AG04450 (cell line): Measurements from ENCODE around the gene RYR3. TPM values are rescaled to one million over a fixed set of nuclear protein-coding genes. Genes with fewer than 3 reads are reported as not detected.

Source experiments
- CTCF ChIA-PET: fragments of 300-600, 350-600 bp; formaldehyde crosslinking; extraction: SDS; loops from one replicate; lab custom pipeline; 2022; ENCODE audit warnings: antibody characterized with exemption, inconsistent platforms; lab: Charles Lee
- POLR2A ChIA-PET: fragments of 350-600 bp; formaldehyde crosslinking; extraction: SDS; loops from one replicate; lab custom pipeline; 2021; ENCODE audit warnings: antibody characterized with exemption, inconsistent platforms; lab: Yijun Ruan, JAX
- DNase-seq: peaks from one replicate; pipeline ENCODE4 v3.0.0-alpha.2; 2011; ENCODE audit warnings: low read depth, low spot score
- H3K27ac ChIP-seq: one replicate; pipeline ENCODE4 v1.5.1; 2012; ENCODE audit warnings: low read depth, low read length, control low read depth
- H3K27me3 ChIP-seq: one replicate; pipeline ENCODE4 v1.6.0; 2012; ENCODE audit warnings: low read length; ENCODE audit not compliant: control insufficient read depth, insufficient read depth
- H3K4me3 ChIP-seq: 2 replicates; pipeline ENCODE4 v1.5.1; 2011; ENCODE audit warnings: mild to moderate bottlenecking, low read depth, low read length, control low read depth
- H3K9me3 ChIP-seq: 2 replicates; pipeline ENCODE4 v1.5.1; 2012; ENCODE audit warnings: low read length; ENCODE audit not compliant: control insufficient read depth, insufficient read depth
- CTCF ChIP-seq: IDR thresholded peaks from 2 replicates; pipeline ENCODE4 v1.5.1; 2011; ENCODE audit warnings: low read depth, low read length, control low read depth, inconsistent platforms
- polyA plus RNA-seq: library from polyadenylated mRNA; depleted of rRNA; stranded (reverse); fragments of >200 nt; gene quantifications from 2 replicates; pipeline ENCODE4 v1.2.3, GENCODE V29; 2011

The RYR3 gene
- polyA plus RNA-seq, 1 experiment = not detected

- H3K27me3 ChIP-seq = no peaks in the 10 kb centered on the region
- ChIA-PET CTCF (interaction anchor here (0.6 kb wide), 1 partner anchor 910 kb away, joined by 6 read pairs; no protein-coding TSS in a partner anchor), POLR2A (no interaction called here)
- H3K4me3 ChIP-seq = no peak overlapping the region
- no peak overlapping the region for H3K27ac ChIP-seq
- no peak for TF ChIP-seq CTCF
- H3K9me3 ChIP-seq = no peaks in the 10 kb centered on the region
- DNase-seq = no peak
Measured at GRCh38 chr15:33871980-33872379, 561.2 kb downstream of the RYR3 start.

GRCh38 chr15:33872416-33873106 lies 561.8 kb downstream of the RYR3 start:
- ChIA-PET CTCF (no interaction called here), POLR2A (no interaction called here)
- H3K27me3 ChIP-seq = no peaks in the 10 kb centered on the region
- DNase-seq = no peak
- H3K9me3 ChIP-seq = no peaks in the 10 kb centered on the region
- TF ChIP-seq CTCF = no peak
- no peak overlapping the region for H3K4me3 ChIP-seq
- no peak overlapping the region for H3K27ac ChIP-seq

- POLR2A ChIA-PET = no interaction called here
Measured at GRCh38 chr15:33874156-33874555, 563.4 kb downstream of the RYR3 start.

GRCh38 chr15:33882921-33883320 lies 572.2 kb downstream of the RYR3 start:
- no peak for DNase-seq
- ChIA-PET POLR2A (no interaction called here), CTCF (interaction anchor here (0.6 kb wide), 1 partner anchor 12 kb away, joined by 3 read pairs; no protein-coding TSS in a partner anchor)
- H3K4me3 ChIP-seq = no peak overlapping the region
- no peaks in the 10 kb centered on the region for H3K9me3 ChIP-seq
- no peak for TF ChIP-seq CTCF
- no peak overlapping the region for H3K27ac ChIP-seq
- H3K27me3 ChIP-seq = no peaks in the 10 kb centered on the region

More at GRCh38 chr15:33874156-33874555, 563.4 kb downstream of the RYR3 start:
- Histone ChIP-seq H3K9me3 (no peaks in the 10 kb centered on the region), H3K27ac (no peak overlapping the region), H3K27me3 (no peaks in the 10 kb centered on the region), H3K4me3 (no peak overlapping the region)
- no peak for DNase-seq
- CTCF ChIA-PET = no interaction called here
- TF ChIP-seq CTCF = no peak

- POLR2A ChIA-PET = no interaction called here
- TF ChIP-seq CTCF = no peak
- Histone ChIP-seq H3K9me3 (no peaks in the 10 kb centered on the region), H3K27me3 (no peaks in the 10 kb centered on the region), H3K4me3 (no peak overlapping the region), H3K27ac (no peak overlapping the region)
- no peak for DNase-seq
- CTCF ChIA-PET = no interaction called here
Measured at GRCh38 chr15:33888176-33888575, 577.4 kb downstream of the RYR3 start.
